Natural killer cell (primary cell): ENCODE measurements around the gene HMCES. TPM values are rescaled to one million over a fixed set of nuclear protein-coding genes. Genes with fewer than 3 reads are reported as not detected.

Experiments
- ATAC-seq, 3 donors: fragments of 150-1000 bp in 2 of 3; fragments of 200-7000 bp in 1 of 3; cut with Tn5 transposase; 1 replicate in 1 of 3; 2 replicates in 2 of 3; pipeline ENCODE4 v1.10.0; 2021; ENCODE audit warnings: mild to moderate bottlenecking in 2 of 3, moderate library complexity in 2 of 3
- DNase-seq, 2 donors: peaks; one replicate each; pipeline versions ENCODE4 v3.0.0 to v3.0.0-alpha.2; 2013 to 2021; ENCODE audit warnings: mixed read lengths in 1 of 2
- H3K27ac ChIP-seq: one replicate; pipeline ENCODE4 v1.5.1; 2013; ENCODE audit warnings: mild to moderate bottlenecking, low read length
- H3K27me3 ChIP-seq: one replicate; pipeline ENCODE4 v1.6.1; 2013; ENCODE audit warnings: low read length; ENCODE audit not compliant: control insufficient read depth, insufficient read depth
- H3K36me3 ChIP-seq: one replicate; pipeline ENCODE4 v1.6.1; 2013; ENCODE audit warnings: low read length; ENCODE audit not compliant: control insufficient read depth, insufficient read depth
- H3K4me1 ChIP-seq: one replicate; pipeline ENCODE4 v1.6.1; 2013; ENCODE audit warnings: low read length; ENCODE audit not compliant: control insufficient read depth, insufficient read depth
- H3K4me3 ChIP-seq: one replicate; pipeline ENCODE4 v1.5.1; 2013; ENCODE audit warnings: low read length
- H3K9me3 ChIP-seq: one replicate; pipeline ENCODE4 v1.6.1; 2013; ENCODE audit warnings: low read length; ENCODE audit not compliant: control insufficient read depth, insufficient read depth
- H3K27ac Mint-ChIP-seq, 2 donors: one replicate each; pipeline ENCODE4 v1.8.0; 2022; ENCODE audit warnings: mild to moderate bottlenecking in 2 of 2, mixed read lengths in 2 of 2, moderate library complexity in 1 of 2
- H3K27me3 Mint-ChIP-seq, 2 donors: one replicate each; pipeline ENCODE4 v1.8.0; 2022; ENCODE audit warnings: low read depth in 2 of 2, mixed read lengths in 2 of 2
- H3K36me3 Mint-ChIP-seq: one replicate; pipeline ENCODE4 v1.8.0; 2022; ENCODE audit warnings: mixed read lengths
- H3K4me1 Mint-ChIP-seq, 2 donors: one replicate each; pipeline ENCODE4 v1.8.0; 2022; ENCODE audit warnings: mixed read lengths in 2 of 2
- H3K4me3 Mint-ChIP-seq: one replicate; pipeline ENCODE4 v1.8.0; 2022; ENCODE audit warnings: mild to moderate bottlenecking, moderate library complexity, mixed read lengths
- H3K9me3 Mint-ChIP-seq, 2 donors: one replicate each; pipeline ENCODE4 v1.8.0; 2022; ENCODE audit warnings: mixed read lengths in 2 of 2
- WGBS: methylation state at CpG from one replicate; pipeline ENCODE4 v1.1.7; 2013; ENCODE audit warnings: missing lambda C conversion rate; ENCODE audit not compliant: insufficient coverage; 5-methylcytosine and 5-hydroxymethylcytosine counted together
- intact Hi-C: fragments of 100-400 bp; cut with micrococcal nuclease; formaldehyde crosslinking; loops from one replicate; pipeline ENCODE4 v1.14.2; 2022
- total RNA-seq, 4 donors: library from RNA; stranded (reverse); fragments of 120-200 nt in 1 of 4; gene quantifications; one replicate each; pipeline versions ENCODE4 v1.2.3 to v1.2.4, GENCODE V29; 2013 to 2022
- TF ChIP-seq, protein P1 (sequence below): fragments of 200-600 bp; IDR thresholded peaks from one replicate; pipeline ENCODE4 v1.8.0; 2022; ENCODE audit warnings: antibody characterized with exemption

Gene HMCES
- total RNA-seq, 3 donors from 2014 or later (not counting 1 experiment from before 2014, with no cell fraction given) = 37.3 to 42.8 (median 40.9) TPM

- peak; percentile 9 to 35 (median 31) for ATAC-seq
- Mint-ChIP-seq H3K27me3 (no peaks in the 10 kb centered on the region), H3K4me3 (peak overlapping the region; percentile 50), H3K4me1 (peaks cover 24 to 51% of the 10 kb centered on the region in 2 donors), H3K9me3 (no peaks in the 10 kb centered on the region), H3K36me3 (no peaks in the 10 kb centered on the region), H3K27ac (peak overlapping the region; percentile 18 to 86)
- Histone ChIP-seq H3K27me3 (no peaks in the 10 kb centered on the region), H3K4me3 (no peak overlapping the region), H3K9me3 (no peaks in the 10 kb centered on the region), H3K27ac (no peak overlapping the region), H3K4me1 (peaks cover 33% of the 10 kb centered on the region), H3K36me3 (no peaks in the 10 kb centered on the region)
- DNase-seq = peak; percentile 31 to 34
- TF ChIP-seq, protein P1, sequence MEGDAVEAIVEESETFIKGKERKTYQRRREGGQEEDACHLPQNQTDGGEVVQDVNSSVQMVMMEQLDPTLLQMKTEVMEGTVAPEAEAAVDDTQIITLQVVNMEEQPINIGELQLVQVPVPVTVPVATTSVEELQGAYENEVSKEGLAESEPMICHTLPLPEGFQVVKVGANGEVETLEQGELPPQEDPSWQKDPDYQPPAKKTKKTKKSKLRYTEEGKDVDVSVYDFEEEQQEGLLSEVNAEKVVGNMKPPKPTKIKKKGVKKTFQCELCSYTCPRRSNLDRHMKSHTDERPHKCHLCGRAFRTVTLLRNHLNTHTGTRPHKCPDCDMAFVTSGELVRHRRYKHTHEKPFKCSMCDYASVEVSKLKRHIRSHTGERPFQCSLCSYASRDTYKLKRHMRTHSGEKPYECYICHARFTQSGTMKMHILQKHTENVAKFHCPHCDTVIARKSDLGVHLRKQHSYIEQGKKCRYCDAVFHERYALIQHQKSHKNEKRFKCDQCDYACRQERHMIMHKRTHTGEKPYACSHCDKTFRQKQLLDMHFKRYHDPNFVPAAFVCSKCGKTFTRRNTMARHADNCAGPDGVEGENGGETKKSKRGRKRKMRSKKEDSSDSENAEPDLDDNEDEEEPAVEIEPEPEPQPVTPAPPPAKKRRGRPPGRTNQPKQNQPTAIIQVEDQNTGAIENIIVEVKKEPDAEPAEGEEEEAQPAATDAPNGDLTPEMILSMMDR = no peak
- intact Hi-C loops = no loop called here
- 44% methylated on average over 2 of the region's 2 CpGs for WGBS
These were observed 33.5 kb downstream of the HMCES start for GRCh38 chr3:129312021-129312639.

DNA sequence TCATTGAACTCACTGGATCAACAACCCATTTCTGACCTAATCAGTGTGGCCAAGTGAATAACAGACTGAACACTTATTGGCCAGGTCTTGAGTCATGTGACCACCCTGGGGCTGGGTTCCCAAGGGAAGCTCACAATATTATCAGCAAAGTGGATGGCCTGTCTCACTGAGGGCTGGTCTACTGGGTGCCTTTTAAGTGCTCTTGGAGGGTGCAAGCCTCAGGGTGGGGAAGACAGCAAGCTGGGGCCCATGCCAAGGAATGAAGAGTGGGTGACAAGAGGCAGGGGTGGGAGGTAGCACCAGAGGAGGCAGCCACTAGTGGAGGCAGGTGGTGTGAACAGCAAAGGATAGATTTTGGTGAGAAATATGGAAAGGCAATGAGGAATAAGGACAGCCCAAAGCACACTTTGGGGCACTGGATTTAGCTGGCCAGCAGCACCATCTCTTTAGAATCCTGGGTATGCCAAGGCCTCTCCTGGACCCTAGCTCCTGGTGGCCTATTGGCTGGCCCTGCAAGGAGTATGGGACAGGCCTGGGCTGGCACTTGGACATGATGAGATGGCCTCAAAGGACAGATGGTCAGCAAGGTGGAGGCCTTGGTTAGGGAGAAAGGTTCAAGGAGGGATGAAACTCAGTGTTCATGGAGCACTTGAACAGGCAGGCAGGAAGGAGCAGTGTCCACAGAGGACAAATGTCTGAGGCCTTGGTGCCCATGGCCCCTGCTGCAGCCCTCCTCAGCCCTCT lies 34.2 kb downstream of the HMCES start:
- H3K9me3 ChIP-seq = no peaks in the 10 kb centered on the region
- no peak overlapping the region for H3K4me3 ChIP-seq
- no peaks in the 10 kb centered on the region for H3K36me3 ChIP-seq
- H3K36me3 Mint-ChIP-seq = no peaks in the 10 kb centered on the region
- H3K4me3 Mint-ChIP-seq = peak overlapping the region; percentile 11
- DNase-seq = peak in 1 of 2 donors; percentile 24
- peak overlapping the region; percentile 18 to 86 for H3K27ac Mint-ChIP-seq
- no peaks in the 10 kb centered on the region for H3K27me3 Mint-ChIP-seq
- no peak for ATAC-seq
- peaks cover 36% of the 10 kb centered on the region for H3K4me1 ChIP-seq
- TF ChIP-seq, protein P1 = no peak
- no peaks in the 10 kb centered on the region for H3K27me3 ChIP-seq
- intact Hi-C loops = no loop called here
- H3K27ac ChIP-seq = no peak overlapping the region
- H3K4me1 Mint-ChIP-seq = peaks cover 24 to 56% of the 10 kb centered on the region in 2 donors
- H3K9me3 Mint-ChIP-seq = no peaks in the 10 kb centered on the region

DNA sequence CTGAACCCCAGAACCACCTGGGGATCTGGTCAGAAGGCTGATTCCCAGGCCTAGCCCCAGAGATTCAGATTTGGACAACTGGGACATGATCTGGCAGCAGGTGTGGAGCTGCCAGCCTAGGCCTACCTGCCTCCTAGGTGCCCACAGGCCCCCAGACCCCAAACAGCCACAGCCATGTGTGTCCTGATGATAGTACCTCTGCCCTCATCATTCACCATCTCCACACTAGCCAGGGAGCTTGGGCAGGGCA lies 34.7 kb downstream of the HMCES start:
- Mint-ChIP-seq H3K4me3 (peak overlapping the region; percentile 87), H3K4me1 (peaks cover 24 to 56% of the 10 kb centered on the region in 2 donors), H3K36me3 (no peaks in the 10 kb centered on the region), H3K9me3 (no peaks in the 10 kb centered on the region), H3K27ac (peak overlapping the region; percentile 18 to 86), H3K27me3 (no peaks in the 10 kb centered on the region)
- intact Hi-C loops = no loop called here
- ATAC-seq (no peak), DNase-seq (no peak)
- Histone ChIP-seq H3K9me3 (no peaks in the 10 kb centered on the region), H3K4me1 (peaks cover 36% of the 10 kb centered on the region), H3K27ac (no peak overlapping the region), H3K4me3 (no peak overlapping the region), H3K27me3 (no peaks in the 10 kb centered on the region), H3K36me3 (no peaks in the 10 kb centered on the region)
- TF ChIP-seq, protein P1 = no peak
